ENCODE data around the gene HTRA3. TPM values are rescaled to one million over a fixed set of nuclear protein-coding genes. Genes with fewer than 3 reads are reported as not detected.

The HTRA3 gene
- total and polyA plus RNA-seq, 2 of the 8 experiments (the other 6 are each of a cell fraction or from before 2014, with no cell fraction given), result 3.2 to 5.8 TPM

DNA sequence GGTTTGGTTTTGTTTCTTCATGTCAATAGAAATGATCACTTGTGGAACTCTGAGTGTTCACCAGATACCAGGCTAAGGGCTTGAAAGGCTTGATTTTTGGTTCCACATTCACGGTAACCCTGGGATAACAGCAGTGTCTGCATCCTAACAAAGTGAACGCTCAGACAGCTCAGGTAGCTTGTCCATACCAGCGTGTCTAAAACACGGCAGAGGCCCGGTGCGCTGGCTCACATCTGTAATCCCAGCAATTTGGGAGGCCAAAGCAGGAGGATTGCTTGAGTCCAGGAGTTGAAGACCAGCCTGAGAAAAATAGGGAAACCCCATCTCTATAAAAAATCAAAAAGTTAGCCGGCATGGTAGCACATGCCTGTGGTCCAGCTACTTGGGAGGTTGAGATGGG is 49.0 kb downstream of the HTRA3 start:
- Histone ChIP-seq H2BK5ac (ENCODE audit: low read depth, low read length) (no peak overlapping the region), H2BK12ac (ENCODE audit: low read depth, low read length) (no peak overlapping the region), H3K18ac (ENCODE audit: extremely low read depth, low read length) (no peak overlapping the region), H3K56ac (replicated peaks; ENCODE audit: insufficient read length, low read depth, low read length) (no peak overlapping the region), H2AK5ac (ENCODE audit: low read depth, low read length) (no peak overlapping the region), H3K23me2 (ENCODE audit: low read depth, low read length) (peaks cover 6% of the 10 kb centered on the region; the same call in 1 of the 2 replicates), H4K20me1 (replicated peaks in 1 of 2; ENCODE audit: control insufficient read depth in 1 of 2, insufficient read depth in 2 of 2, low read length in 2 of 2) (peaks cover 0 to 4% of the 10 kb centered on the region in 2 experiments), H3K36me3 (ENCODE audit: control insufficient read depth in 2 of 4, insufficient read depth in 4 of 4, low read length in 3 of 4) (no peaks in the 10 kb centered on the region), H3K79me1 (ENCODE audit: low read depth, low read length) (no peaks in the 10 kb centered on the region), H4K8ac (ENCODE audit: extremely low read depth, insufficient read depth, low read length) (no peak overlapping the region), H3K9me3 (ENCODE audit: insufficient read depth in 2 of 2, low read depth in 1 of 2, low read length in 1 of 2) (no peaks in the 10 kb centered on the region; a peak in 1 of 4 replicates), H3K4me2 (ENCODE audit: insufficient read depth in 1 of 2, low read depth in 2 of 2, low read length in 2 of 2) (no peak overlapping the region), H3K4me1 (replicated peaks in 1 of 4; ENCODE audit: control insufficient read depth in 3 of 4, insufficient read depth in 4 of 4, low read length in 3 of 4) (peaks cover 0 to 17% (median 12%) of the 10 kb centered on the region in 4 experiments; a peak in 6 of 7 replicates), H2AFZ (ENCODE audit: low read length) (no peak overlapping the region), H3K27ac (ENCODE audit: low read depth, low read length) (no peak overlapping the region), H2BK15ac (ENCODE audit: low read length) (no peak overlapping the region), H4K5ac (ENCODE audit: insufficient read length, low read depth, low read length) (no peak overlapping the region), H2BK120ac (replicated peaks; ENCODE audit: low read depth, low read length) (no peak overlapping the region), H3K9ac (replicated peaks in 1 of 4; ENCODE audit: extremely low read depth in 1 of 4, low read depth in 3 of 4, low read length in 3 of 4) (no peak overlapping the region), H3K4me3 (ENCODE audit: extremely low read depth in 1 of 4, insufficient read depth in 2 of 4, low read depth in 3 of 4, low read length in 4 of 4) (no peak overlapping the region), H3K14ac (ENCODE audit: insufficient read length) (no peak overlapping the region), H3K27me3 (replicated peaks in 1 of 4; ENCODE audit: control insufficient read depth in 3 of 4, extremely low read depth in 1 of 4, insufficient read depth in 3 of 4, low read length in 3 of 4) (no peaks in the 10 kb centered on the region), H3K23ac (ENCODE audit: insufficient read length) (no peak overlapping the region), H3K79me2 (ENCODE audit: control insufficient read depth in 1 of 2, insufficient read depth in 2 of 2, low read length in 2 of 2) (no peaks in the 10 kb centered on the region), H3K4ac (replicated peaks; ENCODE audit: insufficient read length, low read depth, low read length) (no peak overlapping the region), H4K91ac (replicated peaks; ENCODE audit: insufficient read length, low read length) (no peak overlapping the region), H2BK20ac (ENCODE audit: low read length) (no peak overlapping the region)
- FAIRE-seq (no peak), DNase-seq (ENCODE audit: low read depth in 1 of 2, low spot score in 2 of 2) (peak in 1 of 2 experiments; percentile 8)
- CTCF ChIA-PET (ENCODE audit: partially characterized antibody), result interaction anchor here (0.7 to 8.0 kb wide), 12 partner anchors 11 to 467 kb away, joined by 3 to 94 read pairs (median 10); no protein-coding TSS in a partner anchor
- WGBS, 2 experiments (ENCODE audit: extremely low coverage in 1 of 2, insufficient coverage in 1 of 2, insufficient read length in 1 of 2, insufficient replicate concordance in 2 of 2, low coverage in 1 of 2, low lambda C conversion rate in 2 of 2, missing lambda C conversion rate in 1 of 2), result 94% methylated on average over 7 of the region's 7 CpGs; no CpG with 5 or more reads in 1 of the 2 experiments
- POLR2A ChIA-PET (ENCODE audit: partially characterized antibody), result no interaction called here
- TF ChIP-seq HDAC2 (IDR thresholded peaks at IDR 0.05; ENCODE audit: borderline replicate concordance in 1 of 2, low read depth in 2 of 2, low read length in 2 of 2), result no peak
- TF ChIP-seq CBX5 (IDR thresholded peaks at IDR 0.05; ENCODE audit: low read depth, low read length), result no peak
- TF ChIP-seq CBX8 (IDR thresholded peaks at IDR 0.05; ENCODE audit: borderline replicate concordance, low read depth, low read length), result no peak
- no peak for TF ChIP-seq EP300 (IDR thresholded peaks at IDR 0.05; ENCODE audit: borderline replicate concordance in 1 of 2, low read depth in 2 of 2, low read length in 2 of 2)
- TF ChIP-seq CHD2 (IDR thresholded peaks at IDR 0.05; ENCODE audit: low read length), result no peak
- TF ChIP-seq SIX5 (IDR thresholded peaks at IDR 0.05; ENCODE audit: low read depth, low read length), result no peak
- TF ChIP-seq SP4 (IDR thresholded peaks at IDR 0.05; ENCODE audit: low read length), result no peak
- no peak for TF ChIP-seq ASH2L (IDR thresholded peaks at IDR 0.05; ENCODE audit: low read length)
- no peak for TF ChIP-seq RFX5 (IDR thresholded peaks at IDR 0.05; ENCODE audit: borderline replicate concordance, low read depth, low read length)
- no peak for TF ChIP-seq SP2 (IDR thresholded peaks at IDR 0.05; ENCODE audit: low read length)
- TF ChIP-seq KDM5A (IDR thresholded peaks at IDR 0.05; ENCODE audit: low read length), result no peak
- no peak for TF ChIP-seq TAF7 (optimal IDR thresholded peaks at IDR 0.05; ENCODE audit: borderline replicate concordance, low read depth, low read length)
- TF ChIP-seq CREB1 (IDR thresholded peaks at IDR 0.05), result no peak
- no peak for TF ChIP-seq POU5F1 (IDR thresholded peaks at IDR 0.05; ENCODE audit: low read depth, low read length)
- TF ChIP-seq NRF1 (IDR thresholded peaks at IDR 0.05; ENCODE audit: low read depth, low read length), result no peak
- no peak for TF ChIP-seq YY1 (IDR thresholded peaks at IDR 0.05; ENCODE audit: low read depth, low read length)

Data from H1 (cell line).